ENCODE results near the gene EML4.
"Not testable (repeated sequence)": the region's sequence is repeated elsewhere in the genome, so short reads cannot be mapped to it uniquely, and the experiment has no call there.

The EML4 gene

DNA sequence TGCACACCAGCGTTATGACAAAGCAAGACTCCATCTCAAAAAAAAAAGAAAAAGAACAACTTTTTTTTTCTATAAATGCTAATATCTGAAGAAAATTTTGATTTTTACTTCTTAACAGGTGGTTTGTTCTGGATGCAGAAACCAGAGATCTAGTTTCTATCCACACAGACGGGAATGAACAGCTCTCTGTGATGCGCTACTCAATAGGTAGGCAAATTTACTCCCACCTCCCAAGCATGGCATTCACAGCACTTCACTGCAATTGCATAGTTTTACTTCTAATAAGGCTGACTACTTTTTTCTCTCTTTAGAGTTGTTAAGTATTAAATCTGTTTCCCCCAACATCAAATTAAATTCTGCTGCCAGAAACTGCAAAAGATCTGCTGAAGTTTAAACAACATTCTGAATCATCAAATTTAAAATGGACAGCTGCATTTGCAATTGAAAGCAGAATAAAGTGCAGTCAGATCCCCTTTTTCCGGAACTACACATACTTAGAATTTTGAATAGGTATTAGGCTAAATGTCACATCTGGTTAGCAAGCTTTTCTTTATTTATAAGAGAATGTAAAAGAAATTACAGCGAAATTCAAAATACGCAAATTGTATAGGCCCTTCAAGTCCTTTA, 146.8 kb downstream of the EML4 start:
- no peak for DNase-seq

- DNase-seq: no peak
Measured at GRCh38 chr2:42316910-42317309, 147.8 kb downstream of the EML4 start.

GRCh38 chr2:42317486-42317885, 148.3 kb downstream of the EML4 start:
- no peak for DNase-seq

DNA sequence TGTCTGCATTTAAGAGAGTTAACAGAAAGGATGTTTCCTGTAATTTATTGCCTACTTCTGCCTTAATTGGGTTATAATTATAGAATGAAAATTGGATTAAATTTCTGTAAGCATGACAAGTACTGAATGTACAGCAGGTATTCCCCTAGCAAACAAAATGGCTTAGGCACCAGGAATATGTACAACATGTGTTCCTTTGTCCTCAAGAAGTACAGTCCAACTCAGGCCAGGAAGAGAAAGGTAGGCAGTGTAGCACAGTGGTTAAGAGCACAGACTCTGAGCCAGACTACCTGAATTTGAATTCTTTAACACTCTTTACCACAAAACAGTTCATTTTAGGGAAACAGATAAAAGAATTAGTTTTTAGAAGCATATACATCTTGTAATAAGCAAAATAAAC, 148.8 kb downstream of the EML4 start:
- DNase-seq: no peak

DNA sequence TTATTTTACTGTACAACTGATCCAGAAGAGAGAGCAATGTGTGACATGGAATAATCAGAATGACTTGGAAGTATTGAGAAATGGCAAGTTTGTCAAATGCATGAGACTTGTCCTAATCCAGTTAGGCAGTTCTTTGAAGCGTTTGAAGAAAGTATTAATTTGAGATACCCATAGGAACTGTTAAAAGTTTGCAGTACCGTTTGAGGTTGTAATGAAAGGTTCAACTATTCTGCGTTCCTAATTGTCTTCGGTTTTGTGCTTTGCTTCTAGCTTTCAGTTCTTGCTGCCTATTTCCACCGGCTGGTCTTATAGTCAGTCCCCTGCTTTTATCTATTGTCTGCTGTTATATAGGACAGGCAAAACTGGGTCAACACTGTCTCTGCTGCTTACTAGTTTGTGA, 150.1 kb downstream of the EML4 start:
- no peak for DNase-seq

GRCh38 chr2:42321452-42322064, 152.4 kb downstream of the EML4 start:
- no peak for DNase-seq

DNA sequence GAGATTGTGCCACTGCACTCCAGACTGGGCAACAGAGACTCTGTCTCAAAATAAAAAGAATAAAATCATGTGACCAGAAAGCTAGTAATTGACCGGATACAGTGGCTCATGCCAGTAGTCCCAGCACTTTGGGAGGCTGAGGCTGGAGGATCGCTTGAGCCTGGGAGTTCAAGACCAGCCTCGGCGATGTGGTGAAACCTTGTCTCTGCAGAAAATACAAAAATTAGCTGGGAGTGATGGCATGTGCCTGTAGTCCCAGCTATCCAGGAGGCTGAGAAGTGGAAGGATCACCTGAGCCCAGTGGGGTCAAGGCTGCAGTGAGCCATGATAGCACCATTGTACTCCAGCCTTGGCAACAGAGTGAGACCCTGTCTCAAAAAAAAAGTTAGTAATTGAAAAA, 155.1 kb downstream of the EML4 start:
- DNase-seq: no peak

GRCh38 chr2:42324949-42325348, 155.8 kb downstream of the EML4 start:
- no peak for DNase-seq

GRCh38 chr2:42325609-42326008, 156.5 kb downstream of the EML4 start:
- DNase-seq: no peak

- peak; percentile 43 for DNase-seq
Measured at GRCh38 chr2:42327125-42327524, 158.0 kb downstream of the EML4 start.

DNA sequence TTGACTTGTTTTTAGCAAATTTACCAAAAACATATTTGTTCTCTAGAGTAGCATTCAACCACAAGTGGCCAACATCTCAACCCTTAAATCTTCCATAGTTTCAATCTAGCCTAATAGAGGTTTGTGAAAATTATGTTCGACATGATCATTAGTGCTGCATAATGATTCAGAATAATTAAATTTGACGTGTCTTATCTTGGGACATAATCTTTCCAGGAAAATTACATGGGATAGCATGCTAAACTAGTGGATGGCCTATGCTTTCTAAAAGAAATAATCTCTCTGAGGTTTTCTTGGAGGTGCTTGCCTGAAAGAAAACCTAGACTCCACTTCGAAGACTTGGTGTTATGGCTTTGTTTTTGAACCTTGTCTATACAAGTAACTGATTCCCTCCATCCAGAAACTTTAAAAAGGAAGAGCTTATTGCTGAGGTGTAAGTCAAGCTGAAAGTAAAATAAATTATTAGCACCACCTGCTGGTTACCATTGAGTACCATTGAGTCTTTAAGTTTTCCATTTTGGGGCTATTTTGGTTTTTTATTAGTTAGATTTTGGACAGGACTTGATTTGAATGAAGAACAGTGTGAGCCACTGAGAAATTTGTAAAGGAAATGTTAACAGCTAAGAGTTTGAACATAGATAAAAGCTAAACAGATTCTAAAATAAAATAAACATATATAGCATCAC, 159.1 kb downstream of the EML4 start:
- peak; percentile 22 for DNase-seq

DNA sequence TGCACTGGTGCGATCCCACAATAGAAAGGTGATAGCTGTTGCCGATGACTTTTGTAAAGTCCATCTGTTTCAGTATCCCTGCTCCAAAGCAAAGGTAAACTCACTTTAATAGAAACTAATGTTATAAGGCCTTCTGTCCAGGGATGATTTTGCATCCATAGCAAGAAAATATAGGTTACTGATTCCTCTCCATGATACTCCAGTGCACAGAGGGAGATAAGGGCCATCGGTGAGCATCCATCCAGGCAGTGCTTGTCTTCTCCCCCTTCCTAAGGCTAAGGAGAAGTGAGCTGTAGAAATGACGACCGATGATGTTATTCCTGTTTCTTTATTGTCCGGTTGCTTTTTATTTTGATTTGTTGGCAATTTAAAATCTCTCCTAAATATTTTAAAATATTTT, 159.8 kb downstream of the EML4 start:
- DNase-seq: no peak

DNA sequence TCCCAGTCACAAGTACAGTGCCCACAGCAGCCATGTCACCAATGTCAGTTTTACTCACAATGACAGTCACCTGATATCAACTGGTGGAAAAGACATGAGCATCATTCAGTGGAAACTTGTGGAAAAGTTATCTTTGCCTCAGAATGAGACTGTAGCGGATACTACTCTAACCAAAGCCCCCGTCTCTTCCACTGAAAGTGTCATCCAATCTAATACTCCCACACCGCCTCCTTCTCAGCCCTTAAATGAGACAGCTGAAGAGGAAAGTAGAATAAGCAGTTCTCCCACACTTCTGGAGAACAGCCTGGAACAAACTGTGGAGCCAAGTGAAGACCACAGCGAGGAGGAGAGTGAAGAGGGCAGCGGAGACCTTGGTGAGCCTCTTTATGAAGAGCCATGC, 160.6 kb downstream of the EML4 start:
- DNase-seq: no peak

DNA sequence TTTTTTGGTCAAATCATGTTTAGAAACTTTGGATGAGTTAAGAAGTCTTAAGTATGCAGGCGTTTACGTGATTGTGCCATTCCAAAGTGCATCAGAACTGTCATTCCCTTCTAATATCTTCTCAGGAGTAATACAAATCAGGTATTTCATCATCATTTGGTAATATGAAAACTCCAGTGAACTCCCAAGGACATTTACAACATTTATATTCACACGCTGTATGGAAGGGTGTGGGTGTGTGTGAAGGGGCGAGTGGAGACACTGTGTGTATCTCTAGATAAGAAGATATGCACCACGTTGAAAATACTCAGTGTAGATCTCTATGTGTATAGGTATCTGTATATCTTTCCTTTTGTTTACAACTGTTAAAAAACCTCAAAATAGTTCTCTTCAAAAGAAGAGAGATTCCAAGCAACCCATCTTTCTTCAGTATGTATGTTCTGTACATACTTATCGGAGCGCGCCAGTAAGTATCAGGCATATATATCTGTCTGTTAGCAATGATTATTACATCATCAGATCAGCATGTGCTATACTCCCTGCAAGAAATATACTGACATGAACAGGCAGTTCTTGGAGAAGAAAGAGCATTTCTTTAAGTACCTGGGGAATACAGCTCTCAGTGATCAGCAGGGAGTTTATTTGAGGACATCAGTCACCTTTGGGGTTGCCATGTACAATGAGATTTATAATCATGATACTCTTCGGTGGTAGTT, 162.6 kb downstream of the EML4 start:
- no peak for DNase-seq

DNA sequence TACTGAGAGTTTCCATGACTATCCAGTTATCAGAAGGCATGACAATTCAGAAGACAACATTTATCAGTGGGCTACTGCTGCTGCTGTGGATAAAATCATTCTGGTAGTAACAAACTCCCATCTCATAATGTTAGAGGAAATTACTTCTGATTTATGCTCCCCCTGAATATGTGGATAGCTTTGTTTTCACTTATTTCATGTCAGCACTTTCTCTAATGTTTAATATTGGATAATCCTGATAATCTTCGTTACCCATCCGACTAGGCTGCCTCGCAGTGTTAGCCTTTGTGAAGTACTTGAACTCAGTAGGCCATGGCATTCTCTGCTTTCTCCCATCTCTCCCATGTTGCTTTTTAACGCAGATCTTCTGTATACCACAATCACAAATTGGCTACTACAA, 163.4 kb downstream of the EML4 start:
- DNase-seq: no peak

- DNase-seq: no peak
Measured at GRCh38 chr2:42333579-42333978, 164.4 kb downstream of the EML4 start.

DNA sequence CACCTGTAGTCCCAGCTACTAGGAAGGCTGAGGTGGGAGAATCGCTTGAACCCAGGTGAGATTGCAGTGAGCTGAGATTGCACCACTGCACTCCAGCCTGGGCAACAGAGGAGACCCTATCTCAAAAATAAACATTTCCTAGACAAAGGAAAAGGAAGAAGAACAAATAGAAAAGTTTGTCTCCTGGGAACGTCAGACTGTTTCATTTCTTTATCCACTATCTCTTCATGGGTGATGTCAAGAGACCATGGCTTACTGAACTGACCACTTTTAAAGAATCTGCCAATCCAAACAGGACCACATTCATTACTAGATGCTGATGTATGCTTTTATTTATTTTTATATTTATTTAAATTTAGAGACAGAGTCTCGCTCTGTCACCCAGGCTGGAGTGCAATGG, 165.1 kb downstream of the EML4 start:
- DNase-seq: no peak

- not testable (repeated sequence) for DNase-seq
Measured at GRCh38 chr2:42334865-42335264, 165.7 kb downstream of the EML4 start.

DNA sequence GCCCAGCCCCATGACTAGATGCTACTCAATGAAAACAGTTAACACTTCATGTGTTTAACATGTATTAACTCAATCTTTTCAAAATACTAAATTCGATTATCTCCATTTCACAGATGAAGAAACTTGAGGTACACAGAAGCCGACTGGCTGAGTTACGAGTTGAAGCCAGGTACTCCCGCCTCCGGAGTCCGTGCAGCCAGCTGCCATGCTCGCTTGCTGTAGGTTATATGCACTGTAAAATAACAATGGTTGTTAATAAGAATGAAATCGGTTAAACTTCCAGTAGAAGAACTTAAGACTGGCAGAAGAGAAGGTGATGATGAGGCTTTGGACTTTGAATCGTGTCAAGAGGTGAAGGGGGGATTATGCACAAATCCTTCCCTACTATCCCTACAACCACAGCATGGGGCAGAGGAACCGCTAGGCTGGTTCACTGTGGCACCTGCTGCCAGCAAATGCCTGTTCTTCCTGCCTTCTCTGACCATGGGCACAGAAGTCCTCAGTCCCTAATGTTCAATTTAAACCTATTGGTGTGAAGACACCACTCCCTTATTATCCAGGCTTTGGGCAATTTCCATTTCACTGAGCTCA, 166.5 kb downstream of the EML4 start:
- no peak for DNase-seq

DNA sequence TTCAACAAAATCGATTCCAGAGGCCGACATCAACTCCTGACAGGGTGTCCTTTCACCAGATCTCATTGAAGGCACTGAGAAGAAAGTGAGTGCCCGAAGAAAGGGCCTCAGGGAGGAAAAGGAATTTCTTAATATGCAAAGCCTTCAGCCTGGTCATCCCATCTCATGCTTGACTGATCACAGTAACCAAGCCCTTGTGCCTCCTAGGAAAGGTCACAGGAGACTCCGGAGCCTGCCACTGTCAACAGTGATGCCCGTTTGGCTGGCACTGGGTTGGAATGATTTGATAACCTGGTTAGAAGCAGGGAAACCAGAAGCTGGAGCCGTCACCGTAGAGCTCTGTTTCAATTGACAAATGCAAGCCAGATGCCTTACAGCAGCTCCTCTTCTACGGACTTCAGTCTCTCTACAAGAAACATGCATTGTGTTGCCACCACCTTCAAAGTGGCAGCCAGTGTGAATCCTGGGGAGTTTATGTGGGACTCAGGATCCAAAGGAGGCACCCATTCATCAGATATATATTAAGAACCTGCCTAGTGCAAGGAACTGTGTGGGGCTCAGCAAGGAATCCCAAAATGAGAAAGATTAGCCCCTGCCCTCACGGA, 167.3 kb downstream of the EML4 start:
- no peak for DNase-seq

- no peak for DNase-seq
Measured at GRCh38 chr2:42337356-42337820, 168.2 kb downstream of the EML4 start.

GRCh38 chr2:42337846-42338566, 168.9 kb downstream of the EML4 start:
- DNase-seq: no peak

All from activated CD4-positive, alpha-beta T cell treated with anti-CD3 and anti-CD28 coated beads, Interleukin-2, Interleukin-6, amounts not matched to agents 100 ng/mL and 50 ng/mL, durations not matched to agents 16 hours and 8 hours (primary cell).